HG03097 (cell line): ENCODE results near the gene SRPK2.

Experiments
- ATAC-seq: cut with Tn5 transposase; IDR thresholded peaks from one replicate; pipeline ENCODE4 v1.9.1; 2021; ENCODE audit not compliant: unreplicated experiment, low FRiP score

The SRPK2 gene

GRCh38 chr7:105229641-105230040 is 159.1 kb downstream of the SRPK2 start:
- ATAC-seq, result no peak

DNA sequence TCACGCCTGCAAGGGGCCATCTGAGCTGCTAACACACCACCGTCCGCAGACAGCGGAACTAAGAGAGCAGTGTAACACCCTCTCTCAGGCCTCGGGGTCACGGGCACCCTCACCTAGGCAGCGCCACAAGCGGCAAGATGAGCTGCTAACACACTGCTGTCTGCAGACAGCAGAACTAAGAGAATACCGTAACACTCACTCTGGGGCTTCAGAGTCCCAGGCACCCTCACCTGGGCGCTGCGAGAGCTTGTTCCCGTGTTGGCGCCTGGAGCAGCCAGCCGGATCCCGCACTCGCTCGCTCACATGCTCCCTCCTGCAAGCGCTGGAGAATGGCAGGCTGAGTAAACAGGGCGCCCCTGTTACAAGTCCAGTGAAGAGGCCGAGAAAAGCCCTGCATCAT is 160.2 kb downstream of the SRPK2 start:
- no peak for ATAC-seq

DNA sequence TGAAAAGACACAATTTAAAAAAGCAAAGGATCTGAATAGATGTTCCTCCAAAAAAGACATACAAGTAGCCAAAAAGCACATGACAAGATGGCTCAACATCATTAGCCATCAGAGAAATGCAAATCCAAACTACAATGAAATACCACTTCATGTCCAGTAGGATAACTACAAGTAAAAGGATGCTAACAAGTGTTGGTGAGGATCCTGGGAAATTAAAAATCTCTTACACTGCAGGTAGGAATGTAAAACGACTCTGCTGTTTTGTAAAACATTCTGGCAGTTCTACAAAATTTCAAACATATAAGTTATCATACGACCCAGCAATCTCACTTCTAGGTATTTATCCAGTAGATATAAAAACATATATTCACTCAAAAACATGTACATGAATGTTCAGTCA is 161.3 kb downstream of the SRPK2 start:
- ATAC-seq, result no peak

DNA sequence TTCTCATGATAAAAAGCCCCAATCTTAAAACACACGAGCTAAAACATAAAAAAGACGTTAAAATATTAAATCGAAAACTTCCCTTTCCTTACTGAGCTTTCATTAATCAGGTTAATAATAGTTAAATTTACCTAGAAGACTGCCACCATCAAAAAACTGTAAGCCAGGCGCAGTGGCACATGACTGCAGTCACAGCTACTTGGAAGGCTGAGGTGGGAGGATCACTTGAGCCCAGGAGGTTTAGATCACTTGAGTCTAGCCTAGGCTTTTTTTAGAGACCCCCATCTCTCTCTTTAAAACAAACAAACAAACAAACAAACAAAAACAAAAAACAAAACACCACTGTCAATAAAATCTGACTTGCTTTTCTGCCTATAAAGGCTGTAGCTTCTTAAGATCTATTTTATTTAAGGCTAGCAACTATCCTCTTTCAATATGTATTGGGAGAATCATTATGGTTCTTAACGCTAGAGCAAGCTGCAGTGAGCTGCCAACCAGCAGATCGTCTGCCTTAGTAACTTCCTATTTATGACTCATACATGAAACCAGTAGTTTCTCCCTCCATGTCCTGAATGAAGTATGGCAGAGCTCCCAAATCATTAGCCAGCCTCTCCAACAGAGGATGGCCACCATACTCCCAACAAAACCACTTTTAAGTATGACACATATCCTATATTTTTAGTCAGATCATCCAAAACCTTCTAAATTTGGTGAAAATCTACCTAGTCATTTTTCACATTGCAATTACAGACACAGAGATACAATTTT is 163.7 kb downstream of the SRPK2 start:
- peak; percentile 83 for ATAC-seq

- no peak for ATAC-seq
Measured at GRCh38 chr7:105222953-105223352, 165.8 kb downstream of the SRPK2 start.

DNA sequence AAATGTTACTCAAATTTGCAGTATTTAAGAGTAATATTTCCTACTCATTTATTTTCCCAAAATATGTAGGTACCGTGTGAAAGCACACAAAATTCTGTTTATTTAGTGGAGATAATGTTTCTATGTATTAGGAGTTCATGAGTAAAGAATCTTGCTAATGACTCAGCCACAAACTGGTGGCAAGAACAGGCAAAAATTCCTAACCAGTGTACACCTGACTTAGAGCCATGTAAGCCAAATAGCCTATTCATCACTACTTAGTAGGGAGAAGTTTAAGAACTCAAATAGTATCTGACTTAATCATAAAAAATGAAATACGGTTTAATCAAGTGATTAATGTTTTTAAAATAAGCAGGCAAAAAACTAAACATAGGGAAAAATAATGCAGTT is 169.0 kb downstream of the SRPK2 start:
- ATAC-seq, result no peak

- no peak for ATAC-seq
Measured at GRCh38 chr7:105218939-105219770, 169.6 kb downstream of the SRPK2 start.

DNA sequence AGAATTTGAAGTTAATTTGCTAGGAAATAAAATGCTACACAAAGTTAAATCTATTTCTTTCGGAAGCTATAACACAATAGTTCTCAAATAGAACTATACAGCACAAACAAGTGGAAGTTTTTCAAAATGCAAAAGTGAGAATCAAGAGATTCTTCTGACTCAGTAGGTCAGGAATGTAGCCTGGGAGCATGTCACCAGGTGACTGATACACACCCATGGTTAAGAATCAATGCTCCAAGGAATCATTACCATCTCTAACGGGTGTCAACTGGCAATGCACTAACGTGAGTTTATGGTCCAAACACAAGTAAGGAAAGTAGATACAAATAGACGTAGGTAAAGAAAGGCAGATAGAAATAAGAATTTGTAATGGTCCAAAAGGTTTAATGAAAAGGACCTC is 170.5 kb downstream of the SRPK2 start:
- ATAC-seq, result no peak

GRCh38 chr7:105216786-105217185 is 171.9 kb downstream of the SRPK2 start:
- no peak for ATAC-seq

- ATAC-seq, result no peak
Measured at GRCh38 chr7:105215821-105216220, 172.9 kb downstream of the SRPK2 start.

DNA sequence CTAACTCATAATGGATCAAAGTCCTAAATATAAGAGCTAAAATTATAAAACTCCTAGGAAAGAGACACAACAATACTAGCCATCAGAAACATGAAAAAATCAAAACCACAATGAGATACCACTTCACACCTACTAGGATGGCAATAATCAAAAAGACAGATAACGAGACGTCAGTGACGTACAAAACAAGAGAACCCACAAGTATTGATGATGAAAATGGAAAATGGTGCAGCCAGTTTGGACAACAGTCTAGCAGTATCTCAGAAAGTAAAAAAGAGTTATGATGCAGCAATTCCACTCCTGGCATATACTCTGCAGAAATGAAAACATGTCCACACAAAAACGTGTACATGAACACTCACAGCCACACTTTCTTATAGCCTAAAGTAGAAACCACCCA is 173.5 kb downstream of the SRPK2 start:
- no peak for ATAC-seq

- no peak for ATAC-seq
Measured at GRCh38 chr7:105213611-105214010, 175.1 kb downstream of the SRPK2 start.

DNA sequence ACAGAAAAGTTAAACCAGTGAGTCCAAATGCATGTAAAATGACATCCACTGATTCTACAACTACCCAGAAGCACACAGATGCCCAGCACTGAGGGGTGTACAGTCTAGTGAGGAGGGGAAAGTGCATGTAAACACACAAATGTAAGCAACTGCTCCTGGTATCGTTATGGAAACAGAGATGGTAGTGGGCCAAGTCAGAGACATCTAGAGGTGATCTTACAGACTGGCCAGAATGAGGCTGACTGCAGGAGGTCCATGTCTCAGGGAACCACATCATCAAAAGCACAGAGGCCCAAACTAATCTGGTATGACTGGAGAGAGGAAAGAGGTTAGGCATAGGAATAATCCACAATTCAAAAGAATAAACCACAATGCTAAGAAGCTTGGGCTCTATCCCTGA is 176.5 kb downstream of the SRPK2 start:
- ATAC-seq, result no peak

- ATAC-seq, result no peak
Measured at GRCh38 chr7:105210721-105211205, 178.0 kb downstream of the SRPK2 start.

- ATAC-seq, result no peak
Measured at GRCh38 chr7:105209870-105210269, 178.9 kb downstream of the SRPK2 start.

GRCh38 chr7:105209433-105209832 is 179.3 kb downstream of the SRPK2 start:
- ATAC-seq, result no peak

- no peak for ATAC-seq
Measured at GRCh38 chr7:105206985-105207384, 181.7 kb downstream of the SRPK2 start.

DNA sequence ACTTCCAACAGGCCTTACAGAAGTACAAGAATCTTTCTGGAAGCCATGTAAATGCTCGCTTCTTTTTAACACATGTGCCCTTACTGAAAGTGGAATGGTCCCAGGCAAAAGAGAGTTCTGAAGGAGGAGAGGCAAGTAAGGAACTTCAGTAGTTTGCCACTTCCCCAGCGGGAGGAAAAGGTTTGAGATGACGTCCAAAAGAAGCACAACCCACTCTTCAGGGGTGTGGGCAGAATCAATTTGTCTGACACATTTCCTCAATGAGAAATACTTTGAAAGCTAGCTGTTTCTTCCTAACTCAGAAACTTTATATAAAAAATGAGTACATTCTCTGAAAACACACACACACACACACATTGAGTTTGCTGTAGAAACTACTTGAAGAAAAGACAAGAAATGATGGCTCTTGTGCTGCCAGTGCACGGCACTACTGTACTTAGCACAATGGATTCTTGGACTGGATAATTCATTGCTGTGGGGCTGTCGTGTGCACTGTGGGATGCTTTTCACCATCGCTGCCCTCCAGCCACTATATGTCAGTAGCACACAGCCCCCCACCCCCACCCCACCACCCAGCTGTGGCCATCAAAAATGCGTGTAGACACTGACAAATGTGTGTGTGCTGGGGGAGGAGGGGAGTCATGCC is 183.0 kb downstream of the SRPK2 start:
- no peak for ATAC-seq

DNA sequence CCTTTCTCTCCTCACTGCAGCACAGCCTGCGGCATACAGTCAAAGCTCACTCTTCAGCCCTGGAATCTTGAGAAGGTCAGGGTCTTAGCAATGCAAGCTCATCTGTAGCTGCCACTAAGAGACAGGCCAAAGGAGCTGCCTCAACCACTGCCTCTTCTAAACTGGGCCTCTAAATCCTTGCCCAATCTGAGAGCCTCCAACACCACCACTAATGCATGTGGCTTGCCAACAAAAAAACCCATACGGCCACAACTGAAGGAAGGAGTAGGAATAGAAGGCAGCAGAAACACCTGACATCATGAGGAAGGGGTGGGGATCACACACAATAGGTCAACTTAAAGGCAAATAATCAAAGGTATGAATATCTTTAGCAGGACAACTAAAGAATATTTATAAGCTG is 183.8 kb downstream of the SRPK2 start:
- no peak for ATAC-seq

- no peak for ATAC-seq
Measured at GRCh38 chr7:105204520-105204919, 184.2 kb downstream of the SRPK2 start.

DNA sequence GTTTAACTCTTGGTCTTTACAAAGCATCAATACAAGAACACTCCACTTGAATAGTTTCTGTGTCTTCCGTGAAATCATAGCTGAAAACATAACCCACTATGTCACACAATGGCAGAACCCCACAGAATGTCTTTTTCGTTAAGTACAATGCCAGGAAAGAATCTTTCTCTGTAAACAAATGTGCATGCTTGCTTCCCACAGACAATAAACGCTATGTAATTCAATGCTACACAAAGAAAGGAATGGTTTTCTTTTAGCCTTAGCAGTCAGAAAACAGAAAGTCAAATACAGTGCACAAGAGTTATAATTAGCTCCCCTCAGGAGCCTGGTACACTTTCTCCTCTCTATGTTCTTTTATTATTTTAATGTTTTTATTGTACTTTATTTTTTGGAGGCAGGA is 186.1 kb downstream of the SRPK2 start:
- ATAC-seq, result no peak
